Upper lobe of left lung (tissue), 6 donors: ENCODE results near the gene TTC33. TPM values are rescaled to one million over a fixed set of nuclear protein-coding genes. Genes with fewer than 3 reads are reported as not detected.

Experiments
- ATAC-seq, 2 donors: fragments of 200-7000 bp; cut with Tn5 transposase; one replicate each; pipeline ENCODE4 v1.9.1; 2022; ENCODE audit warnings: mild to moderate bottlenecking in 2 of 2, moderate library complexity in 2 of 2; ENCODE audit not compliant: low FRiP score in 2 of 2
- DNase-seq, 2 donors: peaks; one replicate each; pipeline ENCODE4 v3.0.0-alpha.2; 2019 to 2020
- H3K27ac ChIP-seq, 4 donors: fragments of 200-600 bp; sonication (generic); one replicate each; pipeline ENCODE4 v1.5.1; 2016 to 2019
- H3K27me3 ChIP-seq, 4 donors: fragments of 200-600 bp; sonication (generic); one replicate each; pipeline ENCODE4 v1.5.1; 2017 to 2019
- H3K36me3 ChIP-seq, 4 donors: fragments of 200-600 bp; sonication (generic); one replicate each; pipeline ENCODE4 v1.5.1; 2016 to 2019
- H3K4me1 ChIP-seq, 4 donors: fragments of 200-600 bp; sonication (generic); one replicate each; pipeline ENCODE4 v1.5.1; 2018 to 2019
- H3K4me3 ChIP-seq, 4 donors: fragments of 200-600 bp; sonication (generic); one replicate each; pipeline ENCODE4 v1.5.1; 2017 to 2019; ENCODE audit warnings: mild to moderate bottlenecking in 2 of 4, moderate library complexity in 1 of 4
- H3K9me3 ChIP-seq, 4 donors: fragments of 200-600 bp; sonication (generic); one replicate each; pipeline ENCODE4 v1.5.1; 2018 to 2019
- EP300 ChIP-seq, 4 donors: sonication (generic); formaldehyde crosslinking; IDR thresholded peaks; one replicate each; pipeline ENCODE4 v1.5.1; 2017; ENCODE audit warnings: antibody characterized with exemption in 4 of 4, control low read depth in 2 of 4
- POLR2A ChIP-seq, 4 donors: fragments of 450-650 bp; IDR thresholded peaks; one replicate each; pipeline ENCODE4 v1.5.1; 2016 to 2017; ENCODE audit warnings: antibody characterized with exemption in 4 of 4, mild to moderate bottlenecking in 2 of 4
- POLR2AphosphoS5 ChIP-seq, 2 donors: sonication (generic); formaldehyde crosslinking; IDR thresholded peaks; one replicate each; pipeline ENCODE4 v1.5.1; 2017; ENCODE audit warnings: antibody characterized with exemption in 2 of 2
- WGBS, 2 donors: methylation state at CpG; one replicate each; pipeline ENCODE4 v1.1.5; 2017 to 2018; 5-methylcytosine and 5-hydroxymethylcytosine counted together
- total RNA-seq, 6 donors: library from RNA; depleted of rRNA in 4 of 6; stranded (reverse); fragments of >200 nt in 4 of 6; gene quantifications; one replicate each; pipeline versions ENCODE4 v1.1.0 to v1.2.1, GENCODE V29; 2016 to 2021
- TF ChIP-seq, protein P1 (sequence below), 6 experiments: fragments of 450-650 bp in 4 of 6; fragments of 200-600 bp in 2 of 6; sonication (generic) in 2 of 6; IDR thresholded peaks; one replicate each; pipeline ENCODE4 v1.5.1; 2016 to 2019; ENCODE audit warnings: antibody characterized with exemption in 6 of 6
- donor health status: DM: no; HTN: no; CAD: no; lungs with moderate emphysema.
- donor health status: DM: no; HTN: yes; CAD: no; lungs with severe emphysema.

TTC33 gene, protein sequence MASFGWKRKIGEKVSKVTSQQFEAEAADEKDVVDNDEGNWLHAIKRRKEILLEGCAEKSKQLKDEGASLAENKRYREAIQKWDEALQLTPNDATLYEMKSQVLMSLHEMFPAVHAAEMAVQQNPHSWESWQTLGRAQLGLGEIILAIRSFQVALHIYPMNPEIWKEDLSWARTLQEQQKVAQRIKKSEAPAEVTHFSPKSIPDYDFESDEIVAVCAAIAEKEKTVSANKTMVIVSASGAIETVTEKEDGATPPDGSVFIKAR
- total RNA-seq, result 10 to 100 TPM; 13.4 to 34.1 (median 17.1) TPM

DNA sequence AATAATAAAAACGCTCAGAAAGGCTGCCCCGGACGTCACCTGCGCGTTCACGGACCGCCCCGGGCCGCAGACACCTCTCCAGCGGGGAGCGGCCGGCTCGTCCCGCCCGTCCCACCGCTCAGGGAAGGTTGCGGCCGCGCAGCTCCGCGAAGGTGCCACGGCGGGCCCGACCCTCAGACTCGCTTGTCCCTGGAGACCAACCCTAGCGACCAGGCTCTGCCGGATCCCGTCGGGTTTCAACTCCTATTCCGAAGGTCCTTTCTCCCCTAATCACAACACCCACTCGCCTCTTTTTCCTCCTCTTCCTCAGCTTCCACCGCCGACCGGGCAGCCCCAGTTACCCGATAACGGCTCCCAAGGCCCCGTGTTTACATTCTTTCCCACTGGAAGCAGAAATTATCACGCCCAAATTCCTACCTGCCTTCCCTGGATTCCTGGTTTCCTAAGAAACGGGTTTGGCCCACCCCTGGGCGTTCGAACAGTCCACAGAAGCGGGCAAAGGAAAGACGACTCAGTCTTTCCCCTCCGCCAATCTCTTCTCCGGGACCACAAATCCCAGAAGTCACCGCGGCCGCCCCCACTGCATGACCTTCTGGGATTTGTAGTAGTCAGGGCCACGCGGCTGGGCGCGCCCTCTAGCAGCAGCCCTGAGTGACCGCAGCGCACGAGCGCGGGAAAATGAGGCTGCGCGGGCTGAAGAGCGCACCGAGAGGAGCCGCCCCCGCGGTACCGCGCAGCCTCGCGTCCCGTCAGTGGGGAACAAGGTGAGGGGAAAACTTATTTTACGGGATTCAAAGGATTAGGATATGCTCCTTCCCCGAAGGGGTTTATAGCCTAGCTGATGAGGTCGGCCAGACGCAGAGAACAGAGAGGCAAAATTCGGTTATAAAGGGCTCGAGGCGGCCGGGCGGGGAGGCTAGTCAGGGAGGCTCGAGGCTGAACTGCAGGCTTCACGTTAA lies at the start of gene TTC33:
TSS of gene TTC33 (minus strand) at position 555 of the 959 bp plus-strand sequence. CDS start 8,943 bp downstream, outside the sequence.
- Histone ChIP-seq H3K36me3 (no peaks in the 10 kb centered on the region), H3K4me1 (peaks cover 13 to 18% (median 16%) of the 10 kb centered on the region in 4 donors), H3K27me3 (no peaks in the 10 kb centered on the region), H3K27ac (peak within 1 kb of the TSS; percentile 87 to 94 (median 93)), H3K4me3 (peak within 1 kb of the TSS; percentile 63 to 92 (median 84)), H3K9me3 (no peaks in the 10 kb centered on the region)
- DNase-seq, result peak; percentile 96 to 98
- ATAC-seq, result peak; percentile 99
- 9% methylated on average over 59 to 75 of the region's 80 CpGs for WGBS, 2 donors
- TF ChIP-seq, protein P1, sequence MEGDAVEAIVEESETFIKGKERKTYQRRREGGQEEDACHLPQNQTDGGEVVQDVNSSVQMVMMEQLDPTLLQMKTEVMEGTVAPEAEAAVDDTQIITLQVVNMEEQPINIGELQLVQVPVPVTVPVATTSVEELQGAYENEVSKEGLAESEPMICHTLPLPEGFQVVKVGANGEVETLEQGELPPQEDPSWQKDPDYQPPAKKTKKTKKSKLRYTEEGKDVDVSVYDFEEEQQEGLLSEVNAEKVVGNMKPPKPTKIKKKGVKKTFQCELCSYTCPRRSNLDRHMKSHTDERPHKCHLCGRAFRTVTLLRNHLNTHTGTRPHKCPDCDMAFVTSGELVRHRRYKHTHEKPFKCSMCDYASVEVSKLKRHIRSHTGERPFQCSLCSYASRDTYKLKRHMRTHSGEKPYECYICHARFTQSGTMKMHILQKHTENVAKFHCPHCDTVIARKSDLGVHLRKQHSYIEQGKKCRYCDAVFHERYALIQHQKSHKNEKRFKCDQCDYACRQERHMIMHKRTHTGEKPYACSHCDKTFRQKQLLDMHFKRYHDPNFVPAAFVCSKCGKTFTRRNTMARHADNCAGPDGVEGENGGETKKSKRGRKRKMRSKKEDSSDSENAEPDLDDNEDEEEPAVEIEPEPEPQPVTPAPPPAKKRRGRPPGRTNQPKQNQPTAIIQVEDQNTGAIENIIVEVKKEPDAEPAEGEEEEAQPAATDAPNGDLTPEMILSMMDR (IDR thresholded peaks at IDR 0.05), result peak; percentile 49 to 84 (median 66)
- TF ChIP-seq POLR2A (IDR thresholded peaks at IDR 0.05), result peak in 3 of 4 donors; percentile 35 to 57 (median 52)
- TF ChIP-seq POLR2AphosphoS5 (IDR thresholded peaks at IDR 0.05), result peak; percentile 54 to 86
- TF ChIP-seq EP300 (IDR thresholded peaks at IDR 0.05), result no peak

DNA sequence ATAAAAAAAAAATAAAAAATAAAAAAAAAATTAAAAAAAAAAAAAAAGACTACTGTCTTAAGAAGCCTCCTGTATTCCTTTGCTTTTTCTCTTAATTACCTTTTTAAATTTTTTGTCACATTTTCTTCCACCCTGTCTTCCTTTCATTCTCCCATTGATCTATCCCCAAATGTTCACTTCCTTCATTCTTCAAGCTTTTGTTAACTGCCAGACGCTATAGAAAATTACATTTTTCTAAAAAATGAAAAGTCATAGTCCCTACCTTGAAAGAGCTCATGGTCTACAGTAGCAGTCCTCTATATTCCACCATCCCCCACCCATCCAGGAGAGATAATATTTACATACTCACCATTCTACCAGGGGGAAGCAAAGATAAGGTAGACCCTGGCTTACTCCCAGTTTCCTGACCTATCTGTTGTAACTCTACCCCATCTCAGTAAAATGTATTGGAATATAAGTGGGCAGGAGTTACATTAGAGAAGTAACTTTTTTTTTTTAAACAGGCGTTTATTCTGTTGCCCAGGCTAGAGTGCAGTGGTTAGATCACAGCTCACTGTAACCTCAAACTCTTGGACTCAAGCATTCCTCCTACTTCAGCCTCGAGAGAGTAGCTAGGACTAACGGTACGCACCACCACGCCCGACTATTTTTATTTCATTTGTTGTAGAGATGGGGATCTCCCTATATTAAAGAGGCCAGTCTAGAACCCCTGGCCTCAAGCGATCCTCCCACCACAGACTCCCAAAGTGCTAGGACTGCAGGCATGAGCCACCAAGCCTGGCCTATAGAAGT lies 46.2 kb upstream of the TTC33 start:
- WGBS, 2 donors, result 75 to 83% methylated on average over 8 of the region's 8 CpGs

DNA sequence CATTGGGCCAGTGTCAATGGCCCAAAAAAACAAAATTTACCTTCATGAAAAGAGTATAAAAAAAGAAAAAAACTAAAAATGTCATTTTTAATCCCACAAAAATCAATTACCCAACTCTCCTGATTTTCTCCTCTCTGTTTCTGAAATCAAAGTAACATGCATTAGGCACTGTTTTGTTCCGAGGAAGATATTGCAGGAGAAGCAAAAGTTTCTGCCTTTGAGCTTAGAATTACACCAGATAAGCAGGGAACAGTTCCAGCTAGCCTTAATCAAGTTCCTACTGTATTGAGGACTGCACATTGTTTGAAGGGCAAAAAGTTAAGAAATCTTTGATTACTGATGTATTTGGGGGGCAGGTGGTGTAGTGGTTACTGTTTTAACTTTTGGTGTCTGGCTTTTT lies 43.5 kb upstream of the TTC33 start:
- no peak for ATAC-seq
- Histone ChIP-seq H3K4me1 (peaks cover 16 to 31% (median 26%) of the 10 kb centered on the region in 4 donors), H3K27me3 (no peaks in the 10 kb centered on the region), H3K9me3 (no peaks in the 10 kb centered on the region), H3K27ac (no peak overlapping the region), H3K4me3 (no peak overlapping the region), H3K36me3 (no peaks in the 10 kb centered on the region)
- TF ChIP-seq EP300 (IDR thresholded peaks at IDR 0.05) (no peak), POLR2A (IDR thresholded peaks at IDR 0.05) (no peak), POLR2AphosphoS5 (IDR thresholded peaks at IDR 0.05) (no peak)
- TF ChIP-seq, protein P1 (IDR thresholded peaks at IDR 0.05), result no peak
- DNase-seq, result no peak
- WGBS, 2 donors, result 0 to 63% methylated on average over 1 of the region's 1 CpG

More for the DNA sequence above, 46.2 kb upstream of the TTC33 start:
- Histone ChIP-seq H3K36me3 (no peaks in the 10 kb centered on the region), H3K27me3 (no peaks in the 10 kb centered on the region), H3K9me3 (no peaks in the 10 kb centered on the region), H3K4me1 (peaks cover under 1 to 12% (median 9%) of the 10 kb centered on the region in 4 donors), H3K27ac (no peak overlapping the region), H3K4me3 (no peak overlapping the region)
- TF ChIP-seq, protein P1 (IDR thresholded peaks at IDR 0.05), result no peak
- TF ChIP-seq EP300 (IDR thresholded peaks at IDR 0.05) (no peak), POLR2AphosphoS5 (IDR thresholded peaks at IDR 0.05) (no peak), POLR2A (IDR thresholded peaks at IDR 0.05) (no peak)
- DNase-seq, result no peak
- ATAC-seq, result no peak

DNA sequence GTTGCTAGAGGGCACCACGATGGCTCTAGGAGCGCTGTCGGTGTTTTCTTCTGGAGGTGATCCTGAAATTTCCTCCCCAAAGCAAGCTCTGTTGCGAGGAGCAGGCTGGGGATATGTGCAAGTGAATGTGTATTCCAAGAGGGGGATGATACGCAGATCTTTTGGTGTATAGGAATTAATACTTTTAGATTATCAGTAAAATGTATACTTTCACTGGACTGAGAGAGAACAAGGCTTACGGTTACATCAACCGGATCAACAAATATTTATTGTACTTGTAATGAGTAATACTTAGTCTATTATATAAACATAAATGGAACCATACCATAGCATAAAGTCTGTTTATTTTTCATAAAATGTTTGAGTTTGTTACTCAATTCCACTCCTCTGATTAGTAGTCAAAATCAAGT lies 43.0 kb upstream of the TTC33 start:
- Histone ChIP-seq H3K27me3 (no peaks in the 10 kb centered on the region), H3K4me1 (peaks cover 16 to 31% (median 28%) of the 10 kb centered on the region in 4 donors), H3K4me3 (peak overlapping the region; percentile 45 to 98 (median 84)), H3K36me3 (no peaks in the 10 kb centered on the region), H3K9me3 (no peaks in the 10 kb centered on the region), H3K27ac (peak overlapping the region; percentile 88 to 98 (median 95))
- TF ChIP-seq POLR2A (IDR thresholded peaks at IDR 0.05) (no peak), EP300 (IDR thresholded peaks at IDR 0.05) (no peak), POLR2AphosphoS5 (IDR thresholded peaks at IDR 0.05) (no peak)
- TF ChIP-seq, protein P1 (IDR thresholded peaks at IDR 0.05), result no peak
- WGBS, 2 donors, result 3 to 6% methylated on average over 7 of the region's 7 CpGs
- ATAC-seq (peak in 1 of 2 donors; percentile 64), DNase-seq (no peak)
